ENCODE results near the gene RTTN. TPM values are rescaled to one million over a fixed set of nuclear protein-coding genes. Genes with fewer than 3 reads are reported as not detected.
"Not testable (repeated sequence)": the region's sequence is repeated elsewhere in the genome, so short reads cannot be mapped to it uniquely, and the experiment has no call there.

RTTN gene
- polyA plus RNA-seq, 1 donor = 13.0 TPM

DNA sequence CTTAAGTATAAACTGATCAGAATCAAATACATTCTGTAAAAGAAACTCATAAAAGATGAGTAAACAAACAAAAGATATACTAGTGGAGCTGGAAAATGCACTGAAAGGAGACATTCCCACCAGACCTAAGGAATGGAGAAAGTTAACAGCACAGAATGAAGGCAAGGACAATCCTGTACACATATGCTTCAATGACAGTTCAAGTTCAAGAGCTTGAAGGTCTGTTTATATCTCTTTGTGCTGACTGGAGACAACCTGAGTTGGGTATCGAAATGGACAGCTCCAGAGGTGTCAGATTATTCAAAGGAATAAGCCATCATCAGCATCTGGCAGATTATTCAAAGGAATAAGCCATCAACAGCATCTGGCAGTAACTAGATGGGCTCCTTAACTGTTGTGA, 184.0 kb downstream of the RTTN start:
- no peak for DNase-seq

DNA sequence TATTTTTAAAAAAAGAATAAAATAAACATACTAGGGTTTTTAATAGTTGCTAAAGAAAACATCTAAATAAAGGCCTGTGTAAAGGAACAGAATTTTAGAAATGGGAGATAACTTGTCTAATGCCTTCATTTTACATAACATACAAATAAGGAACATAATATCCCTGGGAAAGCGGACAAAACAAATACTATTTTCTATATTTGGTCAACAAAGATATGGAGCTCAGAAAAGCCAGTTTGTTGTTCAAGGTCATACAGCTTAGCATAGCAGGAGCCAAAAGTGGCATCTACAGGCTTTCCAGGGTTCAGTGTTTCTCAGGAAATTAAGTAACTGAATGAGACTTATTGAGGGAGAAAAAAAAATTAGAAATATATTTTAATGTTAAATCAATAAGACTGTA, 184.4 kb downstream of the RTTN start:
- DNase-seq = no peak

DNA sequence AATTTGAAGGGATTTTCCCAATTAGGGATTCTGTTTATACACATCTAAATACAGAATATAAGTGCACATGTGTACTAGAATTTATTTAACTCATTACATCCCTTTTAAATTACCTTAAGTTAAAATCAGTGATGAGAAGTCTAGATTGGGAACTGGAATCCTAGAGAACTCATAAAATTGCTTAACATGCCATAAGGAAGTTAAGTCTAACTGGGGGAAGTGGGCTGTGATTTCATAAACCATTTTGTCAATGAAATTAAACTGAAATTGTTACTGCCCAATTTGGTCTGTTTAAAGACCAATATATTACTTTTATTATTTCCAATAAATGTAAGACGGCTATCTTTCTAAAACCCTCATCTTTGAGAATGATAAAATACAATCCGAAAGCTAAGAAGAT, 185.5 kb downstream of the RTTN start:
- no peak for DNase-seq

DNA sequence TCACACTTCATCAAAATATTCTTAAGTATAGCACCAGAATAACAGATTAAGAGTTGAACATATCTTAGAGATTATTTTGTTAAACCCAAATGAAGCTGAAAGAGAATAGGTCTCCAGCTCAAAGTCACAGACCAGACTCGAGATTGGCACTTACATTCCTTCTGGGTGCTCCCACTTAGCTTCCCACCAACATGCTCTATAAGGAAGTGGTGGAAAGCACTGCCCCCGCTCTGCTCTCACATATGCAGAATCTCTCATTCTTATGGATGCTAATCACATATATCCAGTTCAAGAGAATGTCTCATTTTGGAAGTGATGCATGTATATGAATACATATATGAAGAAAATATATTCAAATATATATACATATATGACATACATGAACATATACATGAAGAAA, 186.4 kb downstream of the RTTN start:
- DNase-seq = no peak

DNA sequence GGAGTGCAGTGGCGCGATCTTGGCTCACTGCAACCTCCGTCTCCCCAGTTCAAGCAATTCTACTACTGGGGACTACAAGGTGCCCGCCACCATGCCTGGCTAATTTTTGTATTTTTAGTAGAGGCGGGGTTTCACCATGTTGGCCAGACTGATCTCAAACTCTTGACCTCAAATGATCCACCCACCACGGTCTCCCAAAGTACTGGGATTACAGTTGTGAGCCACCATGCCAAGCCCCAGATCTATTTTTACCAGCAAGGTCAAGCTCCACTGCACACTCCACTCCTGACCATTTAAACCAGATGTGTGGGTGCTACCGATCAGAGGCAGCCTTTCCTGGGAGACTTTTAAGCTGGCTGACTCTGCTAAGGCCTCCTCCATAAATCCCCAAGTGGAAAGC, 190.4 kb downstream of the RTTN start:
- no peak for DNase-seq

DNA sequence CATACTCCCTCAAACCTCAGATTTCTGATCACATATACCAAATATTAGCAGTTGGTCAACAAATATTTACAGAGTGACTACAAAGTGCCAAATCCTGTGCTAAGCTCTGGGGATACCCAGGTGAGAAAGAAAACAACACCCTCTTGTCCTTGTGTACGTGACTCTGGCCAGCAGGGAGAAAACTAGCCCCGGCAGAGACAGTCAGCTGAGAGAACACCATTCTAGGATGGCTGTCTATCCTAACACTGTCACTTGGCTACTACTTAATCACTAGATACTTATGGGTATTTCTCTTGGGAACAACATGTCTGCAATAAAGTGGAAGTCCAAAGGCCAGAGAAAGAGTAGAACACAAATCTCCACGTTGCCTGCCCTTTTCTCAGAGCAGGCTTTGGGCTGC, 199.9 kb downstream of the RTTN start:
- DNase-seq = no peak

DNA sequence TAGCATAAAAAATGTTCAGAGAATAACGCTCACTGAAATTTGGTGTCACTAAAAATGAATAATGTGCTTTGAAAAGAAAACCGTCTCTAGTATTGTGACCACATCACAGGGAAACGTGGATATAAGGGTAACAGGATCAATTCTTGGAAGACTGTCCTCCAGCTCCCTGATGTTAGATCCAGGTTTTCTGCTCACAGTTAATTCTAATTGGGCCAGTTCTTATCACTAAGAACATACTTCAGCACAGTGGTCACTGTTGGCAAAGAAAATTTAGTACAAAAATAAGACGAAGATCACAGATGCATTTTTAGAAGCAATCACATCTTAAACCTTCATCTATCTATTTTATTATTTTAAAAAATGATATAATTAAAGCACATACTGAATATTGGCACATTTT, 200.8 kb downstream of the RTTN start:
- no peak for DNase-seq

DNA sequence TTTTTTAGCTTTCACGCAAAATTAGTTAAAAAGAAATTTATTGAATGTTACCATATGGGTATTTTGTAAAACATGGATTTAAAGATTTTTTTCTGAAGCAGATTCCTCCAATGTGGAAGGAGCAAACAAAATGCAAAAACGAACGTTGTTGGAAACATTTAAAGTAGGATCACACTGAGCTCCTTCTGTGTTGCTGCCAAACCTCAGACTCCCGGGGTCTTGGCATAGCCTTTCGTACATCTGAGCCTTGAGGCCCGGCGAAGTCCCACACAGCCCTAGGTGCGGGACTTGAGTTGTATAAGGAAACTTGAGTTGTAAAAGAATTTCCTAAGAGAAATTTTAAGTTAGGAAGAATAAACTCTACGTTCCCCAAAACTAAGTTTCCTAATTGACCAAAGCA, 205.8 kb downstream of the RTTN start:
- DNase-seq = no peak

DNA sequence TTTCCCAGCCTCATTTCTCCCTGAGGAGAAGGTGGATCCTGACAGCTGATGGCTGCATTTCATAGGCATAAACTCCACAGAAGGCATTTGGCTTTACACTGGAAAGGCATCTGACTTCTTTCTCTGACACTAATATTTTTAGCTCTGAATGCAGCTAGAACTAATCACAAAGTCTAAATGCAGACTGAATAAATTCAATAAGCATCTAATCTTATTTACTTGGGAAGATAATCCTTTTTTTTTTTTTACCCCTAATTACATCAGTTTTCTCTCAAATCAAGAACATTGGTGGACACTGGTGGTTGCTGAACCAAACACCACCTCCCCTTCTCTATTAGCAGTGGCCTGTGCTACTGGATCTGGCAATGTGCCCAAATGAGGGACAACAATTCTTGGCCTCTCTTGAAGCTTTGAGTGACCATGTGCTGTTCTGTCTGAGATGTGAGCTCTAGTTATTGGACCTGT, 206.9 kb downstream of the RTTN start:
- DNase-seq = no peak

DNA sequence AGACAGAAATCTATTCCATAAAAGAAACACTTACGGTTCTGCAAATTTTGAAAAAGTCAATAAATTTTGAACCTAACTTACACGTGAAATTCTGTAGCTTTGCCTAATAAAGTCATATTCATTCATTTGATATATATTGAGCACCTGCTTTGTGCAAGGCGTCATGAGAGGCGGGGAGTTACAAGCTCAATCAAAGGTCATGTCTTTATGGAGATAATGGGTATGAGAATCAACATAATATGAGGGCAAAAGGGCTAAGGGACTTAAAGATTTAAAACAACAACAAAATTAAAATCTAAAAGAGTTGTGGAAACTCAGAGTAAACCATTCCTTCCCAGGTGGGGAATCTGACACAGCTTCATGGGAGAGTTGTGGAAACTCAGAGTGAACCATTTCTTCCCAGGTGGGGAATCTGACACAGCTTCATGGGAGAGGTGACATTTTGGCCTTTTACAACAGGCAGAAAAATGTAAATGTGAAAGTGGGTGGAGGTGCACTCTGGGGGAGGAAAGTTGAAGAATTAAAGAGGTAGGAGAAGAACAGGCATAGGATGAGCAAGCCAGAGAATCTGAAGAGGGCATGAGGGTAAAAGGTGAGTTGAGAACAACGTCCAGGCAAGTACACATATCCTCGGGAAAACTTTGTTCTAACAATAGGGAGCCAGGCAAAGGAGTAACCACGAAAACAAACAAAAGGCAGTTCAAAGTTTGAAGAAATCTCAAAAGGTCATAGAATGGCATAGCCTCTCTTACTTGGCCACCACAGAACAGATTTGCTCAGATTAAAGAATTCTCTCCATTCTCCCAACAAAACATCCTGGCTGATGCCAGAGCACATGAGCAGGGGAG, 208.3 kb downstream of the RTTN start:
- DNase-seq = no peak

DNA sequence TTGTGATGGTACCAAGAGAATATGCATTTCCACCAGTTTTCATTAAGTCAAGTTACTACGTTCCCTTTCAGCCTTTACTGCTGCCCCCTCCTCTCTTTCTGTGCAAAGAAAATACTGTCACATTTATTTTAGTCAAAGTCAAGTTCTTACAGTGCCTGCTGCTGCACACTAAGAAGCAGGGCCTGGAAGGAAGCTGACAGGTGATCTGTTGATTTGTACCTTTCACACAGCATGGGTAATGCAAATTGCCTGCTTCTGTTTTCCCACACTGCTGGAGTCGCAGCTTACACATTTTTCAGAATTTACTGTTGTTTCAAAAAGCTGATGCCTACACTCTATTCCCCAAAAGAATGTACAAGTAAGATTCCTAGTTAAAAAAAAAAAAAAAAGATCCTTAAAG, 209.1 kb downstream of the RTTN start:
- DNase-seq = no peak

DNA sequence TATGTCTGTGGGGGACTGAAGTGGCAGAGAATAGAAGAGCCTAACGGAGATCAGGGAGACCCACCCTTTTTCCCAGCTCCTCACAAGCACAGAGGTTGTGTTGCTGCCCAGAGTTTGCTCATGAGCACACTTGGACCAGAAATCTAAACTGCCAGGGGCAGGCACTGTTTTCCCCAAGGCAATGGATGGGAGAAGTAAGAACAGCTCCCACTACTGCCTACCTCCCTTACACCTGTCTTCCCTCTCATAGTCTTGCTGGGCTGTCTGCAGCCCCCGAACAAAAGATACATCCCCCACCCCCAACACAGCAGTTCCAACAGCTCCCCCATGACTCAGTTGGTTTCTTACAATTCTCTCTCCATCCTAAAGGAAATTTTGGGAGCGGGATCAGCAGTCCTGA, 209.7 kb downstream of the RTTN start:
- no peak for DNase-seq

DNA sequence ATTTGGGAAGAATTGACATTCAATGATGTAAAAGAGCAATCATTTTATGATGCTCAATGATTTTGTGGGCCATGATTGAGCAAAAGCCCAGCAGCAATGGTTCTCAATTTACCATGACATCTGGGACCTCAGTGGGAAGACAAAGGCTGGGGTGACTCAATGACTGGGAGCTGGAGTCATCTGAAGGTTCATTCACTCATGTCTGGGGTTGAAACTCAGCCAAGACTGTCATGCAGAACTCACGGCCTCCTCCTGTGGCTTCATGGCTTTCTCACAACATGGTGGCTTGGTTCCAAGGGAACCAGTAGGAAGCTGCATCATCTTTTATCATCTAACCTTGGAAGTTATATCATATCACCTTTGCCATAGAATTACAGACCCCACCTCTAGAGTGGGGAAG, 212.7 kb downstream of the RTTN start:
- DNase-seq = no peak

DNA sequence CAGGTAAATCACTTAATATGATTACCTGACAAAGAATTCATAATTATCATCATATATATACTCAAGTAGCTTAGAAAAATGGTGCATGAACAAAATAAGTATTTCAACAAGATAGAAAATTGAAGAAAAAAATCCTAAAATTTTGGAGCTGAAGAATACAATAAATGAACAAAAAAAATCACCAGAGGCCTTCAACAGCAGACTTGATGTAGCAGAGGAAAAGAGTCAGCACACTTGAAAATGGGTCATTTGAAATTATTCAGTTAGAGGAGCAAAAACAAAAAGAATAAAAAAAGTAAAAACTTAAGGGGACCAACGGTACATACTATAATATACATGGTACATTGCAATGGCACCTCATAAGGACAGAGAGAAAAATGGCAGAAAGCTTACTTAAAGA, 217.6 kb downstream of the RTTN start:
- no peak for DNase-seq

DNA sequence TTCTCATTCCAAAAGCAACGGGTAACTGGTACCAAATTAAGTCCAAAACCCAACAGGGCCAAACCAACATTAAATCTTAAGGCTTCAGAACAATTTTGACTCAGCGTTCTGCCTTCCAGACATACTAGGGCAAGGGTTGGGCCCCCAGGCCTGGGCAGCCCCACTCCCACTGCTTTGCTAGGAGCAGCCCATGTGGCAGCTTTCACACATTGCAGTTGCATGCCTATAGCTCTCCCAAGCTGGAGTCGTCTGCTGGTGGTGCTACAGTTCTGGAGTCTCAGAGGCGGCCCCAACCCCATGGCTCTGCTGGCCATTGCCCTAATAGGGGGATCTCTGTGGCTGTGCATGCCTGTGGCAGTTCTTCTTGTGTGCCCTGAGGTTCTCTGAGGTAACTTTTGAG, 220.2 kb downstream of the RTTN start:
- no peak for DNase-seq

DNA sequence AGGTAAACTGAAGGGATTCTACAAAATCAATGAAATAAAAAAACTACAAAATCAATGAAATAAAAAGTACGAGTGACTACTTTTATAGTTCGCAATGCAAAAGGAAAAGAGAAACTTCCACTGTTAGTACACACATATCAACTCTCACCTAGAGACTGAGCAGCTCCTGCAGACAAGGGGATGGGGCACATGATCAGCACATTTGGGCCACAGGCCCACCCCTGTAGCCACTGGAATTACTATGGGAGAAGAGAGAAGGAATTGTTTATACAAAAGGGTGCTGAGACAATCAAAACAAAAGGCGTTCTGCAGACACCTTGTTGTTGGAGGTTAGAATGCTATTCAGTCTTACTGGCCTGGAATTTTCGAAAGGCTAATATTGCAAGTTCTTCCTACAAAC, 223.1 kb downstream of the RTTN start:
- no peak for DNase-seq

DNA sequence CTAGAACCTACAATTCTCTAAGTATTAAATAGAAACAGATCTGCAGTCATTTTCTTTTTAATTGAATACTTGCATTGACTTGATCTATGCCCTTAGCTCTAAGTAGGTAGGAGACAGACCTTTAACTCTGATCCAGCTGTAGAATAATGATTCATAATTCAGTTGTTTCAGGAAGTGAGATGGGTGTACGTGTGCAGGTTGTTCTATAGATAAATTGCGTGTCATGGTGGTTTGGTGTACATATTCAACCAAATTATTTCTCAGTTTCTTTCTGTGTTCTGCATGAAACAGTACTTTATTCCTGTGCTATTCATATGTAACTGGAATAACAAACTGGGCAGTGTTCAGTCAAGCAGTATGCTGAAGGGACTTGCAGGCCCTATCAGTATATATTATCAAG, 223.5 kb downstream of the RTTN start:
- no peak for DNase-seq

DNA sequence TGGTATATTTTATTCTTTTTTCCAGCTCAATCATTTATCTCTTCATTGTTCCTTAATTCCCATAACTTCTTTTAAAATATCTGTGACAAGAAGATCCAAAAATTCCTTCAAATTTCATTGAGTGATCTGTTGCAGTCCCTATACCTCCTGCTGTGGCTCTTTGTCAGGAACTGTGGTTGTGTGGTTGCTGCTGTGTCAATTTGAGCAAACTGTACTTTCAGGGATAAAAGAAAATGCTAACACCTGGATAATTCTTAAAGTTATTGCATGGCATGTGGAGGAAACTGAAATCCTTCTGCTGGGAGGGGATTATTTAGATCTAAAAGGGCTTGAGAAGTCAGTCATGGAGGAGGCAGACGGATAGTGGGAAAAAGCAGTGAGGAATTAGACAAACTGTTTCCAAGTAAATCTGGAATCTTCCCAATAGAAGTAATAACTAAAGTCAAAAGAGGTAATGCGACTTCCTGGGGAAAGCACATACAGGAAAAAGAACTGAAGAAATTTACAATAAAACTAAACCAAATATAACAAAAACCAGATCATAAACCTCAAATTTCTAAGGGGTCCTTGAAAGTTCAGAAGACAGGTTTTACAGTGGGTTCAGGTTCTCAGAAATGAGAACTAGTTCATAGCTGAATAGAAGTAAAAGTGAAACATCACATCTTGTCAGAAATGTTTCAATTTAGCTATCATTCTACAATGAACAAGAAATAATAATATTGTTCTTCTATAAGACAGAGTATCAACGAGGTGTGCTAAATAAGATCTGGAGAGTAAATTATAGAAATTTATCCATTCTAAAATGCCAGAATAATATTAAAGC, 224.3 kb downstream of the RTTN start:
- no peak for DNase-seq

DNA sequence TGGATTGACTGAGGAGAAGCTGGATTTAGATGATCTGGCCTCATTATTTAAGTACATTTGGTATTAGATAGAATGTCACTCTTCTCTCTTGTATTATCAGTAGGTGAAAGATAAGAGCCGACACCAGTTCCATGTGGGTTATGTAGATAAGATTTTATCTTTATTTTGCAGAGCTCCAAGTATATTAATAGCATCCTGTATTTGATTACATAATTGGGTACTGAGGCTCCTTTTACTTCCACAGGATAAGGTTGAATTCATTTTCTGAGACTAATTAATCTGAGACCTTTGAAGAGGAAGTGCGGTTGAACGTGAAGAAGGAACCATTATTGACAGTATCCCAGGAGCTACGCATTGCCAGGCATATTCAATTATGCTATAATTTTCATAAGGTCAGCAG, 225.0 kb downstream of the RTTN start:
- DNase-seq = no peak

DNA sequence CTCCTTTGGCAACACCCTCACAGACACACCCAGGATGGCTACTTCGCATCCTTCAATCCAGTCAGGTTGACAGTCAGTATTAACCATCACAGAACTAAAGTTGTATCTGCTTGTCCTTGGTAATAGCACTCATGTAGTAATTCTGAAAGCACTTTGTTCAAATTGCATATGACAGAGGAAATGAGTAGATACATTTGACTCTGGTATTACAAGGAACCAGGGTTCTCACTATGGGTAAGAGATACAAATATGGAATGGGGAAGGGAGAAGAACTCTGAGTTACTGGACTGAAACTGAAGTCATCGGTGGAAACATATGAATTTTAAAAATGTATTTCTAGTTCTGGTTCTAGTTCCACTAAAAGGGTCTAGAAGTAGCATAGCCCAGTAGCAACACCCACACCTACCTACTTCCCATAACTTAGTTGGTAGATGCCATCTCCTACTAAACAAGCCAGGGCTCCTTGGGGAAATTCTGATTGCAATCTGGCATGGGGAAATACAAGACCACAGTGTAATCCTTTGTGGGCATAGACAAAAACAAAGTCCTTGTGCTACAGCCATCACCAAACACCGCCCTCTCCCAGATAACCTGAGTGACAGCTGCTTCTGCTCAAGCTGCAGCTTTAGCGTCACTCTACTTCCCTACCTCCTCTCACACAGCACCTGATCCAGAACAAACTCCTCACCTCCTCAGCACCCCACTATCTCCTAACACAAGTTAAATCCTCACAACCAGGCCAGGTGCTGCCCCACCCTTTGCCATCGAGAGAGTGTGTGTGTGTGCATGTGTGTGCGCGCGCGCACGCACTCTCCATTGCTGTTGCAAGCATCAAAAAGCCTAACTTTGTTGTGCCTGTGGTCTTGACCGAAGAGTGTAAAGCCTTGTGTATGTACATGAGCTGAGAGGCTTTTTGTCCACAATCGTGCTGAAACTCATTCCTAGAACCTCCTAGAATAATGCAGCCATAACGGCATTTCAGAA, 226.5 kb downstream of the RTTN start:
- no peak for DNase-seq

DNA sequence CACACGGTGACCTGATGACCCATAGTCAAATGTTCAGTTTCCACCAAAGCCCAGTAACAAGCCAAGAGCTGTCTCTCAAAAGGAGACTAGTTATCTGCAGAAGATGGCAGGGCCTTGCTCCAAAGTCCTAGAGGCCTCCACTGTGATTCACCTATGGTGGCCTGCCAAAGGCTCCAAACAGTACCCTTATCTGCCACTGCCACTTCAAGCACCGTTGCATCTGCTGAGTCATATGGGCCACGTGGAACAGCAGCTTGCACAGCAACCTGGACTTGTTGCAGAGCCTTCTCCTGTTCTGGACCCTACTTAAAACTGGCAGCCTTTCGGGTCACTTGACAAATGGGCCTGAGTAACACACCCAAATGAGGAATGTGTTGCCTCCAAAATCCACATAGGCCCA, 230.2 kb downstream of the RTTN start:
- not testable (repeated sequence) for DNase-seq

DNA sequence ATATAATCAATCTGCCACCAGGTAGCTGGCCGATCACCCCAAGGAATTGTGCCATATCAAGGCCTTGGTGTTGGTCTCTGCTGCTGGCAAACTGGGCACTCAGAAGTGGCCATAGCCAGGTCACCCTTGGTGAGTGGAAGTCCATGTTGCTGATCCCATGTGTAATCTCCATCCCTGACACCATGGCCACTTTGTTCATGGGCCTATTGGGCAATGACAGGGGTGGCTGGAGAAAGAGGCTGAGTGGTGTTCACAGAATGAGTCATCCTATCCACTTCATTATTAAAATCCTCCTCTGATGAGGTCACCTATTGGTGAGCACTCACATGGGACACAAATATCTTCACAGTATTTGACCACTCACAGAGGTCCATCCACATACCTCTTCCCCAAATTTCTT, 231.1 kb downstream of the RTTN start:
- no peak for DNase-seq

DNA sequence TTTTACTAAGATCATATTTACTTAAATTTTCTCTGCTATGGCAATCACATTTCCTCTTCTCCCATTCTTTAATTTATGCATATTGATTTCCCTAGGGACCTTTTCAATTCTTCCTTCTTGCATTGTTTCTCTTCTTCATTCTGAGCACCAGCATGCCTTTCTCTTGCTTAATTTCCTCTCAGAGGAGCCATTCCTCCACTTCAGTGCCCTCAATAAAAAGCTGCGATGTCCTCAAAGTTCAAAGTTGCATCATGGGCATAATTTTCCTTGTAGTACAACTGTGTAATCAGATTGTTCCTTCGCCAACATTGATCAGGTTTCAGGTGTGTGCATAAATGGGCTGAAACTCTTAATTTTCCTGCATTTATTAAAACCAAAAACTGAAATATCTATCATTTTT, 236.0 kb downstream of the RTTN start:
- DNase-seq = no peak

All from hindlimb muscle (tissue), 1 donor.